Esophagus muscularis mucosa (tissue), 4 donors: Measurements from ENCODE around the gene MTHFD2L. TPM values are rescaled to one million over a fixed set of nuclear protein-coding genes. Genes with fewer than 3 reads are reported as not detected.

Experiments used
- DNase-seq: peaks from one replicate; pipeline ENCODE4 v3.0.0-alpha.2; 2017; ENCODE audit errors: extremely low spot score
- H3K27ac ChIP-seq, 4 donors: fragments of 200-600 bp; sonication (generic); replicated peaks in 1 of 4; 1 replicate in 3 of 4; 2 replicates in 1 of 4; pipeline ENCODE4 v1.5.1; 2016 to 2019; ENCODE audit warnings: mild to moderate bottlenecking in 1 of 4
- H3K27me3 ChIP-seq, 4 donors: fragments of 200-600 bp; sonication (generic); one replicate each; pipeline versions ENCODE4 v1.5.1 to v1.6.0; 2016 to 2019
- H3K36me3 ChIP-seq, 4 donors: fragments of 200-600 bp; sonication (generic); one replicate each; pipeline ENCODE4 v1.5.1; 2016 to 2019
- H3K4me1 ChIP-seq, 4 donors: fragments of 200-600 bp; sonication (generic); one replicate each; pipeline ENCODE4 v1.5.1; 2016 to 2019
- H3K4me3 ChIP-seq, 4 donors: fragments of 200-600 bp; sonication (generic); 1 replicate in 2 of 4; 2 replicates in 2 of 4; pipeline ENCODE4 v1.5.1; 2016 to 2019; ENCODE audit warnings: mild to moderate bottlenecking in 4 of 4, moderate library complexity in 1 of 4
- H3K9me3 ChIP-seq, 4 donors: fragments of 200-600 bp; sonication (generic); 1 replicate in 3 of 4; 2 replicates in 1 of 4; pipeline ENCODE4 v1.5.1; 2016 to 2019
- EP300 ChIP-seq: sonication (generic); formaldehyde crosslinking; IDR thresholded peaks from one replicate; pipeline ENCODE4 v1.6.1; 2017; ENCODE audit warnings: antibody characterized with exemption
- POLR2A ChIP-seq: fragments of 450-650 bp; IDR thresholded peaks from one replicate; pipeline ENCODE4 v1.6.1; 2017; ENCODE audit warnings: antibody characterized with exemption, moderate library complexity, mild to moderate bottlenecking, low read depth
- POLR2AphosphoS5 ChIP-seq, 2 donors: sonication (generic); formaldehyde crosslinking; IDR thresholded peaks; one replicate each; pipeline ENCODE4 v1.6.1; 2017; ENCODE audit warnings: antibody characterized with exemption in 2 of 2
- WGBS: methylation state at CpG from one replicate; pipeline ENCODE4 v1.1.5; 2018; 5-methylcytosine and 5-hydroxymethylcytosine counted together
- intact Hi-C: fragments of 100-400 bp; cut with DNase I; formaldehyde crosslinking; loops from one replicate; pipeline ENCODE4 v1.15.1; 2023
- total RNA-seq, 4 donors: library from RNA; depleted of rRNA; stranded (reverse); fragments of >200 nt; gene quantifications; one replicate each; pipeline versions ENCODE4 v1.1.0 to v1.2.1, GENCODE V29; 2016
- TF ChIP-seq, protein P1 (sequence below), 3 experiments: fragments of 200-600 bp in 2 of 3; fragments of 450-650 bp in 1 of 3; sonication (generic) in 2 of 3; IDR thresholded peaks; one replicate each; pipeline ENCODE4 v1.5.1; 2017 to 2019; ENCODE audit warnings: antibody characterized with exemption in 3 of 3, mild to moderate bottlenecking in 2 of 3, moderate library complexity in 1 of 3

MTHFD2L gene
- total RNA-seq, 4 donors from 2014 or later: 10.2 to 23.7 (median 19.2) TPM

DNA sequence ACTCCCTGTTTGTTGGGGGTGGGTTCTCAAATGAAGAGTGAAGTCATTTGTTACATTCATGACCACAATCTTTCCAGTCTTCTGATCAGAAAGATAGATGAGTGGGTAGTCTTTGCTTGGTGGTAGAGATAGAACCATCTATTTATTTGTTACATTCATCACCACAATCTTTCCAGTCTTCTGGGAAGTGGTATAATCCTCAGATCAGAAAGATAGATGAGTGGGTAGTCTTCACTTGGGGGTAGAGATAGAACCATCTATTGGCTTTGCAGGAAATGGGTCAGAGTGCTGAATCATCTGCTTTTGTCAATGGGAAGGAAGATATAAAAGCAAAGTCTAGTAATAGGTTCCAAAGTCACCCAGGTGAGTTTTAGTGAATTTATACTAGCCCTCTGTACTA lies 86.1 kb downstream of the MTHFD2L start:
- no peak for DNase-seq
- no peaks in the 10 kb centered on the region for H3K9me3 ChIP-seq
- intact Hi-C loops: no loop called here
- no peaks in the 10 kb centered on the region for H3K27me3 ChIP-seq
- H3K4me1 ChIP-seq: no peaks in the 10 kb centered on the region
- no peak overlapping the region for H3K27ac ChIP-seq
- no peaks in the 10 kb centered on the region for H3K36me3 ChIP-seq
- TF ChIP-seq, protein P1, sequence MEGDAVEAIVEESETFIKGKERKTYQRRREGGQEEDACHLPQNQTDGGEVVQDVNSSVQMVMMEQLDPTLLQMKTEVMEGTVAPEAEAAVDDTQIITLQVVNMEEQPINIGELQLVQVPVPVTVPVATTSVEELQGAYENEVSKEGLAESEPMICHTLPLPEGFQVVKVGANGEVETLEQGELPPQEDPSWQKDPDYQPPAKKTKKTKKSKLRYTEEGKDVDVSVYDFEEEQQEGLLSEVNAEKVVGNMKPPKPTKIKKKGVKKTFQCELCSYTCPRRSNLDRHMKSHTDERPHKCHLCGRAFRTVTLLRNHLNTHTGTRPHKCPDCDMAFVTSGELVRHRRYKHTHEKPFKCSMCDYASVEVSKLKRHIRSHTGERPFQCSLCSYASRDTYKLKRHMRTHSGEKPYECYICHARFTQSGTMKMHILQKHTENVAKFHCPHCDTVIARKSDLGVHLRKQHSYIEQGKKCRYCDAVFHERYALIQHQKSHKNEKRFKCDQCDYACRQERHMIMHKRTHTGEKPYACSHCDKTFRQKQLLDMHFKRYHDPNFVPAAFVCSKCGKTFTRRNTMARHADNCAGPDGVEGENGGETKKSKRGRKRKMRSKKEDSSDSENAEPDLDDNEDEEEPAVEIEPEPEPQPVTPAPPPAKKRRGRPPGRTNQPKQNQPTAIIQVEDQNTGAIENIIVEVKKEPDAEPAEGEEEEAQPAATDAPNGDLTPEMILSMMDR (IDR thresholded peaks at IDR 0.05): no peak
- TF ChIP-seq EP300 (no peak), POLR2AphosphoS5 (IDR thresholded peaks at IDR 0.05) (no peak), POLR2A (no peak)
- no peak overlapping the region for H3K4me3 ChIP-seq

DNA sequence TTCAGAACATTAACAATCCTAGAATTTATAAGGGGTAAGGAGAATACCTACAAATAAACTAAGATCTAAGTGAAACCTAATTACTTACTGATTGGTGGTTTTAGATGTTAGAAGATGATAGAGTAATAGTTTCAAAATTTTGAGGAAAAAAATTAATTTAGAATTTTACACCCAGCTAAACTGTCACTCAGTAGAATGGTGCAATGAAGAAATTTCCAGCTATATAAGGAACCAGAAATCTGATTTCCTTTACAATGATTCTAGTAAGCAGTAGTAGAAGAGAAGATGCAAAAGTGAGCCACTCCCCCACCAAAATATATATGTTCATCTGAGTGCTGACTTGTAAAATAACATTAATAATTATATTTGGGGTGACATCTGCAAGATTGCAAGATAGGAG lies 95.0 kb downstream of the MTHFD2L start:
- no peak overlapping the region for H3K27ac ChIP-seq
- intact Hi-C loops: no loop called here
- H3K36me3 ChIP-seq: peaks cover 0 to 3% (median 0%) of the 10 kb centered on the region in 4 donors
- TF ChIP-seq EP300: no peak
- TF ChIP-seq, protein P1 (IDR thresholded peaks at IDR 0.05): no peak
- TF ChIP-seq POLR2AphosphoS5 (IDR thresholded peaks at IDR 0.05): no peak
- TF ChIP-seq POLR2A: no peak
- peaks cover 0 to 14% (median 6%) of the 10 kb centered on the region in 4 donors for H3K9me3 ChIP-seq
- no peaks in the 10 kb centered on the region for H3K4me1 ChIP-seq
- H3K4me3 ChIP-seq: no peak overlapping the region
- no peak for DNase-seq
- H3K27me3 ChIP-seq: no peaks in the 10 kb centered on the region

DNA sequence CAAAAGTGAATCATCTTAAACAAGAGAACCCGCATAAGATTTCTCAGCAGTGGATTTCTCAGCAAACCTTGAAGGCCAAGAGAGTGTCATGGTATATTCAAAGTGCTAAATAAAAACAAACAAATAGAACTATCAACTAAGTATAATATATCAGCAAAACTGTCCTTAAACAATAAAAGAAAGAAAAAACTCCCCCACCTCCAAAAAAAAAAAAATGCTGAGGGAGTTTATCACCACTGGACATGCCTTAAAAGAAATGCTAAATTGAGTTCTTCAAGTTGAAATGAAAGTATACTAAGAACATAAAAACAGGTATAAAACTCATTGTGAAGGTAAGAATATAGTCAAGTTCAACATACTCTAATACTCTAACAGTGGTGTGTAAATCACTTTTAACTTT lies 96.5 kb downstream of the MTHFD2L start:
- DNase-seq: no peak
- WGBS: 100% methylated on average over 1 of the region's 1 CpG
- TF ChIP-seq, protein P1 (IDR thresholded peaks at IDR 0.05): no peak
- TF ChIP-seq POLR2A (no peak), POLR2AphosphoS5 (IDR thresholded peaks at IDR 0.05) (no peak), EP300 (no peak)
- Histone ChIP-seq H3K4me3 (no peak overlapping the region), H3K27me3 (no peaks in the 10 kb centered on the region), H3K4me1 (peaks cover 0 to 4% (median 2%) of the 10 kb centered on the region in 4 donors), H3K9me3 (peaks cover 0 to 14% (median 6%) of the 10 kb centered on the region in 4 donors), H3K36me3 (peaks cover 0 to 3% (median 0%) of the 10 kb centered on the region in 4 donors), H3K27ac (no peak overlapping the region)
- intact Hi-C loops: no loop called here

DNA sequence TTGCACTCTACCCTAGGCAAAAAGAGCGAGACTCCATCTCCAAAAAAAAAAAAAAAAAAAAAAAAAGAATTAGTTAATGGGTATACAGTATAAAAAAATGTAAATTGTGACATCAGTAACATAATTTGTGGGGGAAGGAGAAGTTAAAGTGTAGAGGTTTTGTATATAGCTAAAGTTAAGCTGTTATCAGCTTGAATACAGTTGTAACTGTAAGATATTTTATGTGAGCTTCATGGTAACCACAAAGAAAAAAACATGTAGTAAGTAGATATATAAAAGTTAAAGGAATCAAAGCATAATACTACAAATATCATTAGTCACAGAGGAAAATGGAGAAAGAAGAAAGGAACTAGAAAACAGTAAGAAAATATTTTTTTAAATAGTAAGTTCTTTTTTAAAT lies 97.2 kb downstream of the MTHFD2L start:
- TF ChIP-seq POLR2A (no peak), EP300 (no peak), POLR2AphosphoS5 (IDR thresholded peaks at IDR 0.05) (no peak)
- TF ChIP-seq, protein P1 (IDR thresholded peaks at IDR 0.05): no peak
- intact Hi-C loops: no loop called here
- WGBS: 93% methylated on average over 1 of the region's 1 CpG
- Histone ChIP-seq H3K27me3 (no peaks in the 10 kb centered on the region), H3K36me3 (peaks cover 0 to 3% (median 0%) of the 10 kb centered on the region in 4 donors), H3K4me3 (no peak overlapping the region), H3K4me1 (peaks cover 0 to 4% (median 2%) of the 10 kb centered on the region in 4 donors), H3K27ac (no peak overlapping the region), H3K9me3 (peaks cover 0 to 14% (median 6%) of the 10 kb centered on the region in 4 donors)
- no peak for DNase-seq

DNA sequence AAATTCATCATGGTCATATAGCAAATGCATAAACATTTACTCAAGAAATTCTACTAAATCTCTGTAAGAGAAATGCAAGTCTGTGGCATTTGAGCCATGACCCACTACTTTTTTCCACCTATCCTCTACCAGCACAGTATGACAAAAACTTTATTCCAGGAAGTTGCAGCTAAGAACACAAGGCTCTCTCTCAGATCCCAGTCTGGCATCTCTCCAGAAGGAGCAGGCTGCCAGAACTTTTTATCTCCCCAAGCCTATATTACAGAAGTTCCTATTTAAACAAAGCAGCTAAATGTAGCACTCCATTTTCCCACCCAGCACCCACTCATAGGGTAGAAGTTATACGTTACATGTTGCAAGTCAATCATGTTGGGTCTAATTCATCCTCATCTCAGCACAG lies 101.0 kb downstream of the MTHFD2L start:
- WGBS: 60% methylated on average over 1 of the region's 1 CpG
- Histone ChIP-seq H3K4me3 (no peak overlapping the region), H3K36me3 (no peaks in the 10 kb centered on the region), H3K27me3 (no peaks in the 10 kb centered on the region), H3K4me1 (peaks cover 0 to 4% (median 2%) of the 10 kb centered on the region in 4 donors), H3K9me3 (peaks cover 0 to 2% (median 0%) of the 10 kb centered on the region in 4 donors), H3K27ac (no peak overlapping the region)
- no peak for DNase-seq
- TF ChIP-seq POLR2AphosphoS5 (IDR thresholded peaks at IDR 0.05) (no peak), EP300 (no peak), POLR2A (no peak)
- TF ChIP-seq, protein P1 (IDR thresholded peaks at IDR 0.05): no peak
- intact Hi-C loops: no loop called here
